OCI-LY7 (cell line): ENCODE results near the gene CTNNA2. TPM values are rescaled to one million over a fixed set of nuclear protein-coding genes. Genes with fewer than 3 reads are reported as not detected.

Experiments used
- BruUV-seq: library from RNA; stranded (reverse); fragments of 400-500 nt; replicated peaks from 2 replicates; lab custom pipeline; 2021; lab: Mats Ljungman, UMichigan
- CTCF ChIA-PET: fragments of 300-600 bp; sonication (Branson Sonifier 250); formaldehyde crosslinking; loops from one replicate; lab custom pipeline; 2022; ENCODE audit warnings: antibody characterized with exemption; ENCODE audit not compliant: unreplicated experiment; lab: Charles Lee
- POLR2A ChIA-PET: fragments of 300-600 bp; sonication (Branson Sonifier 250); formaldehyde crosslinking; loops from one replicate; lab custom pipeline; 2022; ENCODE audit warnings: antibody characterized with exemption; lab: Charles Lee
- DNase-seq: peaks from one replicate; pipeline ENCODE4 v3.0.0-alpha.2; 2015; ENCODE audit warnings: low spot score
- H2AFZ ChIP-seq: fragments of 200-600 bp; sonication (generic), shearing (Covaris generic); 2 replicates; pipeline ENCODE4 v1.6.1; 2014; ENCODE audit warnings: mild to moderate bottlenecking, antibody characterized with exemption, low read length, moderate library complexity
- H3K27ac ChIP-seq: fragments of 200-600 bp; sonication (generic); 2 replicates; pipeline ENCODE4 v1.5.1; 2014; ENCODE audit warnings: mixed run types, low read depth, mild to moderate bottlenecking, moderate library complexity, low read length, inconsistent platforms; ENCODE audit not compliant: poor library complexity, severe bottlenecking
- H3K36me3 ChIP-seq: fragments of 200-600 bp; sonication (generic); 2 replicates; pipeline ENCODE4 v1.6.1; 2014; ENCODE audit warnings: mild to moderate bottlenecking, antibody characterized with exemption, low read length, moderate library complexity, mixed read lengths; ENCODE audit not compliant: insufficient read depth
- H3K4me1 ChIP-seq: fragments of 200-600 bp; sonication (generic); 2 replicates; pipeline ENCODE4 v1.5.1; 2014; ENCODE audit warnings: mild to moderate bottlenecking, low read length; ENCODE audit not compliant: insufficient read depth, poor library complexity, severe bottlenecking
- H3K4me2 ChIP-seq: fragments of 200-600 bp; sonication (generic); 2 replicates; pipeline ENCODE4 v1.6.1; 2014; ENCODE audit warnings: mild to moderate bottlenecking, low read length
- H3K4me3 ChIP-seq: fragments of 200-600 bp; sonication (generic); 2 replicates; pipeline ENCODE4 v1.5.1; 2014; ENCODE audit warnings: mild to moderate bottlenecking, low read depth, low read length; ENCODE audit not compliant: poor library complexity, severe bottlenecking
- H3K79me2 ChIP-seq: fragments of 200-600 bp; sonication (generic); 2 replicates; pipeline ENCODE4 v1.6.1; 2016; ENCODE audit warnings: low read depth, mild to moderate bottlenecking, low read length, moderate library complexity, mixed read lengths; ENCODE audit not compliant: insufficient read depth
- H3K9me2 ChIP-seq: fragments of 200-600 bp; sonication (generic); 2 replicates; pipeline ENCODE4 v1.6.1; 2016; ENCODE audit warnings: mild to moderate bottlenecking, low read length, mixed read lengths; ENCODE audit not compliant: insufficient read depth
- H3K9me3 ChIP-seq: fragments of 200-600 bp; sonication (generic); 2 replicates; pipeline ENCODE4 v1.6.1; 2014; ENCODE audit warnings: mild to moderate bottlenecking, mixed run types, low read length, mixed read lengths
- H4K20me1 ChIP-seq: fragments of 200-600 bp; sonication (generic); 2 replicates; pipeline ENCODE4 v1.6.1; 2014; ENCODE audit warnings: mild to moderate bottlenecking, antibody characterized with exemption, low read length, moderate library complexity, mixed read lengths; ENCODE audit not compliant: insufficient read depth
- CTCF ChIP-seq: fragments of 200-600 bp; sonication (generic); conservative IDR thresholded peaks from 2 replicates; pipeline ENCODE4 v1.5.1; 2014; ENCODE audit warnings: mild to moderate bottlenecking, antibody characterized with exemption, low read length, moderate library complexity, mixed read lengths
- EZH2phosphoT487 ChIP-seq: fragments of 200-600 bp; sonication (generic); IDR thresholded peaks from 2 replicates; pipeline ENCODE4 v1.6.1; 2018; ENCODE audit warnings: low read depth, borderline replicate concordance, mild to moderate bottlenecking, mixed run types, antibody characterized with exemption, low read length, moderate library complexity, mixed read lengths
- intact Hi-C: fragments of 100-400 bp; cut with micrococcal nuclease; formaldehyde crosslinking; loops from one replicate; pipeline ENCODE4 v1.10.0; 2022; ENCODE audit not compliant: unreplicated experiment
- total RNA-seq, 2 experiments: library from RNA; depleted of rRNA in 1 of 2; stranded (reverse); fragments of >200 nt in 1 of 2; shearing (Covaris generic) in 1 of 2; gene quantifications; 2 replicates each; pipeline ENCODE4 v1.2.3, GENCODE V29; 2014 to 2022

CTNNA2 gene
- total RNA-seq, 2 experiments from 2014 or later, result 0.19 to 2.7 TPM

GRCh38 chr2:80019571-80020460 lies 507.0 kb downstream of the CTNNA2 start:
- ChIA-PET POLR2A (interaction anchor here (0.7 to 1.0 kb wide), 2 partner anchors 10 to 289 kb away, joined by 3 to 4 read pairs; no protein-coding TSS in a partner anchor), CTCF (no interaction called here)
- no peak overlapping the region for H3K4me2 ChIP-seq
- TF ChIP-seq CTCF, result no peak
- TF ChIP-seq EZH2phosphoT487, result no peak
- no peaks in the 10 kb centered on the region for H3K9me3 ChIP-seq
- no peak overlapping the region for H2AFZ ChIP-seq
- no peak overlapping the region for H3K4me3 ChIP-seq
- H3K36me3 ChIP-seq, result no peaks in the 10 kb centered on the region
- no TSS peak for BruUV-seq
- H3K79me2 ChIP-seq, result no peaks in the 10 kb centered on the region
- no peaks in the 10 kb centered on the region for H4K20me1 ChIP-seq
- no peak for DNase-seq
- intact Hi-C loops, result no loop called here
- H3K4me1 ChIP-seq, result no peaks in the 10 kb centered on the region
- H3K27ac ChIP-seq, result no peak overlapping the region
- H3K9me2 ChIP-seq, result no peaks in the 10 kb centered on the region

- no peaks in the 10 kb centered on the region for H3K9me3 ChIP-seq
- H3K79me2 ChIP-seq, result no peaks in the 10 kb centered on the region
- no peak overlapping the region for H3K4me2 ChIP-seq
- intact Hi-C loops, result no loop called here
- no peaks in the 10 kb centered on the region for H3K4me1 ChIP-seq
- no peaks in the 10 kb centered on the region for H4K20me1 ChIP-seq
- no peak overlapping the region for H3K4me3 ChIP-seq
- H3K36me3 ChIP-seq, result no peaks in the 10 kb centered on the region
- ChIA-PET CTCF (no interaction called here), POLR2A (no interaction called here)
- no peak overlapping the region for H3K27ac ChIP-seq
- no TSS peak for BruUV-seq
- no peak overlapping the region for H2AFZ ChIP-seq
- no peak for TF ChIP-seq EZH2phosphoT487
- TF ChIP-seq CTCF, result no peak
- no peak for DNase-seq
- no peaks in the 10 kb centered on the region for H3K9me2 ChIP-seq
Observed at GRCh38 chr2:80022018-80022417, 509.2 kb downstream of the CTNNA2 start.
